ENCODE data around the gene RAD51AP2. TPM values are rescaled to one million over a fixed set of nuclear protein-coding genes. Genes with fewer than 3 reads are reported as not detected.

Gene RAD51AP2
- polyA plus RNA-seq, 1 of the 3 experiments (the other 2 are of a cell fraction), result not detected

DNA sequence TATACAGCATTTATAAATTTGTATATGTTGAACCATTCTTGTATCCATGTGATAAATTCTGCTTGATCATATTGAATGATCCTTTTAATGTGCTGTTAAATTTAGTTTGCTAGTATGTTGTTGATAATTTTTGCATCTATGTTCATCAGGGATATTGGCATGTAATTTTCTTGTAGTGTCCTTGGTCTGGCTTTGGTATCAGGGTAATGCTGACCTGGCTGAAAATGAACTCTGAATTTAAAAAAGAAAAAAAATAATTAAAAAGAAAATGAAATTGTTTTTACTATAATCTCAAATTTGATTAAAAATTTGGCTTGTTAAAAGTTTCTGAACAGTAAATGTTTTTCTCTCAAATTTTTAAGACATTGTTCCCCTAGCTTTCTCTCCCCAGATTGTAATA, 46.3 kb downstream of the RAD51AP2 start:
- Histone ChIP-seq H3K9me2 (no peaks in the 10 kb centered on the region), H3K27ac (ENCODE audit: low read depth in 2 of 2, low read length in 1 of 2) (no peak overlapping the region), H3K4me3 (ENCODE audit: low read depth in 2 of 2, low read length in 1 of 2) (no peak overlapping the region), H3K79me2 (ENCODE audit: insufficient read depth) (no peaks in the 10 kb centered on the region), H3K4me1 (ENCODE audit: control insufficient read depth in 1 of 2, insufficient read depth in 2 of 2, low read depth in 1 of 2, low read length in 1 of 2) (no peaks in the 10 kb centered on the region), H3K27me3 (ENCODE audit: insufficient read depth) (no peaks in the 10 kb centered on the region), H3K36me3 (replicated peaks in 1 of 2; ENCODE audit: control insufficient read depth in 1 of 2, insufficient read depth in 2 of 2, low read length in 1 of 2) (no peaks in the 10 kb centered on the region), H3K9ac (no peak overlapping the region), H3K9me3 (peaks cover 13% of the 10 kb centered on the region; the same call in 1 of the 2 replicates), H3K4me2 (no peak overlapping the region), H3F3A (replicated peaks; ENCODE audit: insufficient read depth) (no peaks in the 10 kb centered on the region), H2AFZ (ENCODE audit: low read depth) (no peak overlapping the region), H4K20me1 (ENCODE audit: insufficient read depth) (no peaks in the 10 kb centered on the region)
- ChIA-PET POLR2A (no interaction called here), CTCF (interaction anchor here (0.9 to 1.8 kb wide), 2 partner anchors 20 to 173 kb away, joined by 3 to 6 read pairs; no protein-coding TSS in a partner anchor)
- DNase-seq, result no peak
- no peak for TF ChIP-seq RAD21 (IDR thresholded peaks at IDR 0.05; ENCODE audit: low read length)
- no peak for TF ChIP-seq FOXM1 (IDR thresholded peaks at IDR 0.05; ENCODE audit: low read depth)
- TF ChIP-seq, protein P1, sequence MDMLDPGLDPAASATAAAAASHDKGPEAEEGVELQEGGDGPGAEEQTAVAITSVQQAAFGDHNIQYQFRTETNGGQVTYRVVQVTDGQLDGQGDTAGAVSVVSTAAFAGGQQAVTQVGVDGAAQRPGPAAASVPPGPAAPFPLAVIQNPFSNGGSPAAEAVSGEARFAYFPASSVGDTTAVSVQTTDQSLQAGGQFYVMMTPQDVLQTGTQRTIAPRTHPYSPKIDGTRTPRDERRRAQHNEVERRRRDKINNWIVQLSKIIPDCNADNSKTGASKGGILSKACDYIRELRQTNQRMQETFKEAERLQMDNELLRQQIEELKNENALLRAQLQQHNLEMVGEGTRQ (IDR thresholded peaks at IDR 0.05; ENCODE audit: borderline replicate concordance, low read depth, low read length), result no peak
- TF ChIP-seq FOXJ3 (CRISPR knock-in tag; IDR thresholded peaks at IDR 0.05), result no peak
- no peak for TF ChIP-seq NRF1 (IDR thresholded peaks at IDR 0.05; ENCODE audit: low read depth, low read length)
- no peak for TF ChIP-seq SMC3 (IDR thresholded peaks at IDR 0.05; ENCODE audit: low read depth, low read length)
- TF ChIP-seq, protein P2, sequence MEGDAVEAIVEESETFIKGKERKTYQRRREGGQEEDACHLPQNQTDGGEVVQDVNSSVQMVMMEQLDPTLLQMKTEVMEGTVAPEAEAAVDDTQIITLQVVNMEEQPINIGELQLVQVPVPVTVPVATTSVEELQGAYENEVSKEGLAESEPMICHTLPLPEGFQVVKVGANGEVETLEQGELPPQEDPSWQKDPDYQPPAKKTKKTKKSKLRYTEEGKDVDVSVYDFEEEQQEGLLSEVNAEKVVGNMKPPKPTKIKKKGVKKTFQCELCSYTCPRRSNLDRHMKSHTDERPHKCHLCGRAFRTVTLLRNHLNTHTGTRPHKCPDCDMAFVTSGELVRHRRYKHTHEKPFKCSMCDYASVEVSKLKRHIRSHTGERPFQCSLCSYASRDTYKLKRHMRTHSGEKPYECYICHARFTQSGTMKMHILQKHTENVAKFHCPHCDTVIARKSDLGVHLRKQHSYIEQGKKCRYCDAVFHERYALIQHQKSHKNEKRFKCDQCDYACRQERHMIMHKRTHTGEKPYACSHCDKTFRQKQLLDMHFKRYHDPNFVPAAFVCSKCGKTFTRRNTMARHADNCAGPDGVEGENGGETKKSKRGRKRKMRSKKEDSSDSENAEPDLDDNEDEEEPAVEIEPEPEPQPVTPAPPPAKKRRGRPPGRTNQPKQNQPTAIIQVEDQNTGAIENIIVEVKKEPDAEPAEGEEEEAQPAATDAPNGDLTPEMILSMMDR (IDR thresholded peaks at IDR 0.05), result no peak
- TF ChIP-seq CHD2 (IDR thresholded peaks at IDR 0.05; ENCODE audit: low read length, partially characterized antibody), result no peak
- no peak for TF ChIP-seq POLR2AphosphoS5 (IDR thresholded peaks at IDR 0.05; ENCODE audit: low read depth, low read length)
- no peak for TF ChIP-seq TAF1 (IDR thresholded peaks at IDR 0.05; ENCODE audit: borderline replicate concordance, low read depth, low read length)
- no peak for TF ChIP-seq RFX5 (IDR thresholded peaks at IDR 0.05; ENCODE audit: low read length)
- TF ChIP-seq MEF2A (IDR thresholded peaks at IDR 0.05; ENCODE audit: borderline replicate concordance, low read depth), result no peak
- TF ChIP-seq TCF12 (IDR thresholded peaks at IDR 0.05), result no peak
- TF ChIP-seq EZH2phosphoT487 (IDR thresholded peaks at IDR 0.05; ENCODE audit: borderline replicate concordance, low read depth), result no peak
- no peak for TF ChIP-seq EP300 (IDR thresholded peaks at IDR 0.05; ENCODE audit: borderline replicate concordance in 1 of 2, low read depth in 1 of 2, low read length in 1 of 2)
- TF ChIP-seq RCOR1 (IDR thresholded peaks at IDR 0.05; ENCODE audit: low read length), result no peak
